KMS-11 (cell line): ENCODE results near the gene OR2AE1.
"Not testable (repeated sequence)": the region's sequence is repeated elsewhere in the genome, so short reads cannot be mapped to it uniquely, and the experiment has no call there.

Experiments
- H2AFZ ChIP-seq: fragments of 200-600 bp; sonication (generic); 2 replicates; pipeline ENCODE4 v1.6.1; 2016; ENCODE audit warnings: antibody characterized with exemption, mixed run types, low read depth
- H3K27ac ChIP-seq: fragments of 200-600 bp; sonication (generic); 2 replicates; pipeline ENCODE4 v1.6.1; 2016; ENCODE audit warnings: mild to moderate bottlenecking, mixed run types
- H3K27me3 ChIP-seq: fragments of 200-600 bp; sonication (generic); 2 replicates; pipeline ENCODE4 v1.6.1; 2017; ENCODE audit warnings: mild to moderate bottlenecking, low read depth, mixed run types, moderate library complexity; ENCODE audit not compliant: insufficient read depth
- H3K36me3 ChIP-seq: fragments of 200-600 bp; sonication (generic); 2 replicates; pipeline ENCODE4 v1.6.1; 2017; ENCODE audit warnings: mild to moderate bottlenecking, mixed run types; ENCODE audit not compliant: insufficient read depth
- H3K4me1 ChIP-seq: fragments of 200-600 bp; sonication (generic); 2 replicates; pipeline ENCODE4 v1.6.1; 2016; ENCODE audit warnings: mild to moderate bottlenecking, low read depth, mixed run types; ENCODE audit not compliant: poor library complexity, severe bottlenecking
- H3K4me2 ChIP-seq: fragments of 200-600 bp; sonication (generic); 2 replicates; pipeline ENCODE4 v1.7.0; 2016; ENCODE audit warnings: mild to moderate bottlenecking, mixed run types
- H3K4me3 ChIP-seq: fragments of 200-600 bp; sonication (generic); IDR thresholded peaks from 2 replicates; pipeline ENCODE4 v1.6.1; 2017; ENCODE audit warnings: low read depth, low read length, mixed read lengths; ENCODE audit not compliant: insufficient read depth
- H3K79me2 ChIP-seq: fragments of 200-600 bp; sonication (generic); 2 replicates; pipeline ENCODE4 v1.6.1; 2016; ENCODE audit warnings: low read depth, mixed run types; ENCODE audit not compliant: insufficient read depth
- H3K9ac ChIP-seq: fragments of 200-600 bp; sonication (generic); 2 replicates; pipeline ENCODE4 v1.6.1; 2016; ENCODE audit warnings: mild to moderate bottlenecking, mixed run types
- H4K20me1 ChIP-seq: fragments of 200-600 bp; sonication (generic); 2 replicates; pipeline ENCODE4 v1.6.1; 2016; ENCODE audit warnings: mild to moderate bottlenecking, mixed run types; ENCODE audit not compliant: insufficient read depth
- TF ChIP-seq, protein P1 (sequence below): fragments of 200-600 bp; sonication (generic); conservative IDR thresholded peaks from 2 replicates; pipeline ENCODE4 v1.6.1; 2017; ENCODE audit warnings: low read depth, mild to moderate bottlenecking, antibody characterized with exemption, low read length, moderate library complexity, mixed read lengths

Gene OR2AE1

GRCh38 chr7:99868246-99868645 lies 8.6 kb downstream of the OR2AE1 start:
- no peaks in the 10 kb centered on the region for H3K4me1 ChIP-seq
- no peaks in the 10 kb centered on the region for H3K36me3 ChIP-seq
- H3K27ac ChIP-seq: no peak overlapping the region
- TF ChIP-seq, protein P1, sequence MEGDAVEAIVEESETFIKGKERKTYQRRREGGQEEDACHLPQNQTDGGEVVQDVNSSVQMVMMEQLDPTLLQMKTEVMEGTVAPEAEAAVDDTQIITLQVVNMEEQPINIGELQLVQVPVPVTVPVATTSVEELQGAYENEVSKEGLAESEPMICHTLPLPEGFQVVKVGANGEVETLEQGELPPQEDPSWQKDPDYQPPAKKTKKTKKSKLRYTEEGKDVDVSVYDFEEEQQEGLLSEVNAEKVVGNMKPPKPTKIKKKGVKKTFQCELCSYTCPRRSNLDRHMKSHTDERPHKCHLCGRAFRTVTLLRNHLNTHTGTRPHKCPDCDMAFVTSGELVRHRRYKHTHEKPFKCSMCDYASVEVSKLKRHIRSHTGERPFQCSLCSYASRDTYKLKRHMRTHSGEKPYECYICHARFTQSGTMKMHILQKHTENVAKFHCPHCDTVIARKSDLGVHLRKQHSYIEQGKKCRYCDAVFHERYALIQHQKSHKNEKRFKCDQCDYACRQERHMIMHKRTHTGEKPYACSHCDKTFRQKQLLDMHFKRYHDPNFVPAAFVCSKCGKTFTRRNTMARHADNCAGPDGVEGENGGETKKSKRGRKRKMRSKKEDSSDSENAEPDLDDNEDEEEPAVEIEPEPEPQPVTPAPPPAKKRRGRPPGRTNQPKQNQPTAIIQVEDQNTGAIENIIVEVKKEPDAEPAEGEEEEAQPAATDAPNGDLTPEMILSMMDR: no peak
- no peaks in the 10 kb centered on the region for H4K20me1 ChIP-seq
- no peaks in the 10 kb centered on the region for H3K27me3 ChIP-seq
- H2AFZ ChIP-seq: no peak overlapping the region
- H3K79me2 ChIP-seq: no peaks in the 10 kb centered on the region
- no peak overlapping the region for H3K9ac ChIP-seq
- no peak overlapping the region for H3K4me2 ChIP-seq
- no peak overlapping the region for H3K4me3 ChIP-seq

- not testable (repeated sequence) for H3K4me3 ChIP-seq, H3K27ac ChIP-seq, H4K20me1 ChIP-seq, H3K4me2 ChIP-seq, H3K36me3 ChIP-seq, H3K9ac ChIP-seq, H3K79me2 ChIP-seq, H3K4me1 ChIP-seq, H2AFZ ChIP-seq, H3K27me3 ChIP-seq
Observed at GRCh38 chr7:99867477-99867876, 9.4 kb downstream of the OR2AE1 start.

GRCh38 chr7:99863847-99864440 lies 12.9 kb downstream of the OR2AE1 start:
- H3K9ac ChIP-seq: no peak overlapping the region
- H3K4me2 ChIP-seq: no peak overlapping the region
- H3K79me2 ChIP-seq: no peaks in the 10 kb centered on the region
- no peaks in the 10 kb centered on the region for H3K27me3 ChIP-seq
- H2AFZ ChIP-seq: no peak overlapping the region
- no peaks in the 10 kb centered on the region for H4K20me1 ChIP-seq
- no peak overlapping the region for H3K27ac ChIP-seq
- H3K4me1 ChIP-seq: no peaks in the 10 kb centered on the region
- TF ChIP-seq, protein P1: no peak
- no peaks in the 10 kb centered on the region for H3K36me3 ChIP-seq
- no peak overlapping the region for H3K4me3 ChIP-seq

- TF ChIP-seq, protein P1: no peak
- Histone ChIP-seq H3K9ac (no peak overlapping the region), H3K27ac (no peak overlapping the region), H3K79me2 (no peaks in the 10 kb centered on the region), H3K36me3 (no peaks in the 10 kb centered on the region), H4K20me1 (no peaks in the 10 kb centered on the region), H3K4me1 (no peaks in the 10 kb centered on the region), H3K27me3 (no peaks in the 10 kb centered on the region), H3K4me3 (no peak overlapping the region), H2AFZ (no peak overlapping the region), H3K4me2 (no peak overlapping the region)
Observed at GRCh38 chr7:99860281-99861127, 16.3 kb downstream of the OR2AE1 start.

- H3K4me1 ChIP-seq: no peaks in the 10 kb centered on the region
- H3K27ac ChIP-seq: no peak overlapping the region
- no peaks in the 10 kb centered on the region for H4K20me1 ChIP-seq
- H3K27me3 ChIP-seq: no peaks in the 10 kb centered on the region
- no peak overlapping the region for H2AFZ ChIP-seq
- no peak overlapping the region for H3K9ac ChIP-seq
- no peaks in the 10 kb centered on the region for H3K79me2 ChIP-seq
- TF ChIP-seq, protein P1: no peak
- no peak overlapping the region for H3K4me3 ChIP-seq
- no peak overlapping the region for H3K4me2 ChIP-seq
- H3K36me3 ChIP-seq: no peaks in the 10 kb centered on the region
Observed at GRCh38 chr7:99855236-99855635, 21.6 kb downstream of the OR2AE1 start.
